ENCODE measurements around the gene COL20A1.
A peak's percentile ranks its signal among the peaks of the same experiment; 100 is the strongest.

COL20A1 gene

GRCh38 chr20:63287697-63288580 lies 5.0 kb upstream of the COL20A1 start:
- DNase-seq (ENCODE audit: low read depth, low spot score) = no peak
- H3K4me3 ChIP-seq (ENCODE audit: low read length) = no peak overlapping the region

GRCh38 chr20:63288581-63289251 lies 4.3 kb upstream of the COL20A1 start:
- DNase-seq (ENCODE audit: low read depth, low spot score) = no peak
- H3K4me3 ChIP-seq (ENCODE audit: low read length) = no peak overlapping the region

- no peak overlapping the region for H3K4me3 ChIP-seq (ENCODE audit: low read length)
- no peak for DNase-seq (ENCODE audit: low read depth, low spot score)
Observed at GRCh38 chr20:63289311-63290135, 3.5 kb upstream of the COL20A1 start.

- no peak overlapping the region for H3K4me3 ChIP-seq (ENCODE audit: low read length)
- DNase-seq (ENCODE audit: low read depth, low spot score) = no peak
Observed at GRCh38 chr20:63290136-63290676, 2.8 kb upstream of the COL20A1 start.

GRCh38 chr20:63290677-63291472 lies 2.1 kb upstream of the COL20A1 start:
- DNase-seq (ENCODE audit: low read depth, low spot score) = peak; percentile 28
- H3K4me3 ChIP-seq (ENCODE audit: low read length) = no peak overlapping the region

- no peak for DNase-seq (ENCODE audit: low read depth, low spot score)
- no peak overlapping the region for H3K4me3 ChIP-seq (ENCODE audit: low read length)
Observed at GRCh38 chr20:63291811-63292210, 1.2 kb upstream of the COL20A1 start.

- DNase-seq (ENCODE audit: low read depth, low spot score) = no peak
Observed at GRCh38 chr20:63292292-63292701, 689 bp upstream of the COL20A1 start.

GRCh38 chr20:63293456-63293855 lies 470 bp downstream of the COL20A1 start:
- no peak for DNase-seq (ENCODE audit: low read depth, low spot score)
- H3K4me3 ChIP-seq (ENCODE audit: low read length) = no peak overlapping the region

More at GRCh38 chr20:63292292-63292701, 689 bp upstream of the COL20A1 start:
- no peak overlapping the region for H3K4me3 ChIP-seq (ENCODE audit: low read length)

GRCh38 chr20:63293871-63294535 lies 1.0 kb downstream of the COL20A1 start:
- DNase-seq (ENCODE audit: low read depth, low spot score) = no peak
- no peak overlapping the region for H3K4me3 ChIP-seq (ENCODE audit: low read length)

- H3K4me3 ChIP-seq (ENCODE audit: low read length) = no peak overlapping the region
- no peak for DNase-seq (ENCODE audit: low read depth, low spot score)
Observed at GRCh38 chr20:63294536-63294900, 1.5 kb downstream of the COL20A1 start.

GRCh38 chr20:63295018-63295417 lies 2.0 kb downstream of the COL20A1 start:
- H3K4me3 ChIP-seq (ENCODE audit: low read length) = no peak overlapping the region
- DNase-seq (ENCODE audit: low read depth, low spot score) = no peak

GRCh38 chr20:63295422-63295821 lies 2.4 kb downstream of the COL20A1 start:
- H3K4me3 ChIP-seq (ENCODE audit: low read length) = no peak overlapping the region
- DNase-seq (ENCODE audit: low read depth, low spot score) = no peak

- no peak for DNase-seq (ENCODE audit: low read depth, low spot score)
- no peak overlapping the region for H3K4me3 ChIP-seq (ENCODE audit: low read length)
Observed at GRCh38 chr20:63295846-63296245, 2.9 kb downstream of the COL20A1 start.

GRCh38 chr20:63296531-63297299 lies 3.7 kb downstream of the COL20A1 start:
- H3K4me3 ChIP-seq (ENCODE audit: low read length) = no peak overlapping the region
- no peak for DNase-seq (ENCODE audit: low read depth, low spot score)

GRCh38 chr20:63297371-63297781 lies 4.4 kb downstream of the COL20A1 start:
- H3K4me3 ChIP-seq (ENCODE audit: low read length) = no peak overlapping the region

GRCh38 chr20:63297796-63298572 lies 5.0 kb downstream of the COL20A1 start:
- H3K4me3 ChIP-seq (ENCODE audit: low read length) = no peak overlapping the region
- no peak for DNase-seq (ENCODE audit: low read depth, low spot score)

More at GRCh38 chr20:63297371-63297781, 4.4 kb downstream of the COL20A1 start:
- DNase-seq (ENCODE audit: low read depth, low spot score) = no peak

Measured in Jurkat, Clone E6-1 (cell line).